OCI-LY7 (cell line): ENCODE measurements around the gene INA. TPM values are rescaled to one million over a fixed set of nuclear protein-coding genes. Genes with fewer than 3 reads are reported as not detected.

ENCODE experiments used
- BruUV-seq: library from RNA; stranded (reverse); fragments of 400-500 nt; replicated peaks from 2 replicates; lab custom pipeline; 2021; lab: Mats Ljungman, UMichigan
- CTCF ChIA-PET: fragments of 300-600 bp; sonication (Branson Sonifier 250); formaldehyde crosslinking; loops from one replicate; lab custom pipeline; 2022; ENCODE audit warnings: antibody characterized with exemption; ENCODE audit not compliant: unreplicated experiment; lab: Charles Lee
- POLR2A ChIA-PET: fragments of 300-600 bp; sonication (Branson Sonifier 250); formaldehyde crosslinking; loops from one replicate; lab custom pipeline; 2022; ENCODE audit warnings: antibody characterized with exemption; lab: Charles Lee
- DNase-seq: peaks from one replicate; pipeline ENCODE4 v3.0.0-alpha.2; 2015; ENCODE audit warnings: low spot score
- H2AFZ ChIP-seq: fragments of 200-600 bp; sonication (generic), shearing (Covaris generic); 2 replicates; pipeline ENCODE4 v1.6.1; 2014; ENCODE audit warnings: mild to moderate bottlenecking, antibody characterized with exemption, low read length, moderate library complexity
- H3K27ac ChIP-seq: fragments of 200-600 bp; sonication (generic); 2 replicates; pipeline ENCODE4 v1.5.1; 2014; ENCODE audit warnings: mixed run types, low read depth, mild to moderate bottlenecking, moderate library complexity, low read length, inconsistent platforms; ENCODE audit not compliant: poor library complexity, severe bottlenecking
- H3K36me3 ChIP-seq: fragments of 200-600 bp; sonication (generic); 2 replicates; pipeline ENCODE4 v1.6.1; 2014; ENCODE audit warnings: mild to moderate bottlenecking, antibody characterized with exemption, low read length, moderate library complexity, mixed read lengths; ENCODE audit not compliant: insufficient read depth
- H3K4me1 ChIP-seq: fragments of 200-600 bp; sonication (generic); 2 replicates; pipeline ENCODE4 v1.5.1; 2014; ENCODE audit warnings: mild to moderate bottlenecking, low read length; ENCODE audit not compliant: insufficient read depth, poor library complexity, severe bottlenecking
- H3K4me2 ChIP-seq: fragments of 200-600 bp; sonication (generic); 2 replicates; pipeline ENCODE4 v1.6.1; 2014; ENCODE audit warnings: mild to moderate bottlenecking, low read length
- H3K4me3 ChIP-seq: fragments of 200-600 bp; sonication (generic); 2 replicates; pipeline ENCODE4 v1.5.1; 2014; ENCODE audit warnings: mild to moderate bottlenecking, low read depth, low read length; ENCODE audit not compliant: poor library complexity, severe bottlenecking
- H3K79me2 ChIP-seq: fragments of 200-600 bp; sonication (generic); 2 replicates; pipeline ENCODE4 v1.6.1; 2016; ENCODE audit warnings: low read depth, mild to moderate bottlenecking, low read length, moderate library complexity, mixed read lengths; ENCODE audit not compliant: insufficient read depth
- H3K9me2 ChIP-seq: fragments of 200-600 bp; sonication (generic); 2 replicates; pipeline ENCODE4 v1.6.1; 2016; ENCODE audit warnings: mild to moderate bottlenecking, low read length, mixed read lengths; ENCODE audit not compliant: insufficient read depth
- H3K9me3 ChIP-seq: fragments of 200-600 bp; sonication (generic); 2 replicates; pipeline ENCODE4 v1.6.1; 2014; ENCODE audit warnings: mild to moderate bottlenecking, mixed run types, low read length, mixed read lengths
- H4K20me1 ChIP-seq: fragments of 200-600 bp; sonication (generic); 2 replicates; pipeline ENCODE4 v1.6.1; 2014; ENCODE audit warnings: mild to moderate bottlenecking, antibody characterized with exemption, low read length, moderate library complexity, mixed read lengths; ENCODE audit not compliant: insufficient read depth
- EZH2phosphoT487 ChIP-seq: fragments of 200-600 bp; sonication (generic); IDR thresholded peaks from 2 replicates; pipeline ENCODE4 v1.6.1; 2018; ENCODE audit warnings: low read depth, borderline replicate concordance, mild to moderate bottlenecking, mixed run types, antibody characterized with exemption, low read length, moderate library complexity, mixed read lengths
- intact Hi-C: fragments of 100-400 bp; cut with micrococcal nuclease; formaldehyde crosslinking; loops from one replicate; pipeline ENCODE4 v1.10.0; 2022; ENCODE audit not compliant: unreplicated experiment
- total RNA-seq, 2 experiments: library from RNA; depleted of rRNA in 1 of 2; stranded (reverse); fragments of >200 nt in 1 of 2; shearing (Covaris generic) in 1 of 2; gene quantifications; 2 replicates each; pipeline ENCODE4 v1.2.3, GENCODE V29; 2014 to 2022
- TF ChIP-seq, protein P1 (sequence below): fragments of 200-600 bp; sonication (generic); conservative IDR thresholded peaks from 2 replicates; pipeline ENCODE4 v1.5.1; 2014; ENCODE audit warnings: mild to moderate bottlenecking, antibody characterized with exemption, low read length, moderate library complexity, mixed read lengths

The INA gene
- total RNA-seq, 2 experiments from 2014 or later = not detected

DNA sequence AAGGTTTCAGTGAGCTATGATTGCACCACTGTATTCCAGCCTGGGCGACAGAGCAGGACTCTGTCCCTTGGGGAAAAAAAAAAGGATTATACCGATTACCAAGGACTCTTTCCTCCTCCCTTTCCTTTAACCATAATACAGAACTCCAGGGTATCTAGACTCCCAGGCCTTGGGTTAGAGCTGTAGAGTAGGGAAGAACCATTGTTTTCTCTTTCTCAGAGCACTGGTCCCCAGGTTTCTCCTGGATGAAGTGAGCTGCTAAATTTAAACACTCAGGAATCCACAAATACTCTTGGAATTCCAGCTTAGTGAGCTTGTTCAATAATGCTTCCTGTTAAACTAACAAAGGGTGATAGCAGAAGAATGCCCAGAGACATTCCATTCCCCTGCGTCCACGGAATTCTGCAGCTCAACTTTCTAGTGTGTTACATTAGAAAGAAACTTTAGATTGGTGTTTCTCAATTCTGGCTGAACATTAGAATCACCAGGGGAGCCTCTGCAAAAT, 45.8 kb upstream of the INA start:
- TF ChIP-seq EZH2phosphoT487 = no peak
- TF ChIP-seq, protein P1, sequence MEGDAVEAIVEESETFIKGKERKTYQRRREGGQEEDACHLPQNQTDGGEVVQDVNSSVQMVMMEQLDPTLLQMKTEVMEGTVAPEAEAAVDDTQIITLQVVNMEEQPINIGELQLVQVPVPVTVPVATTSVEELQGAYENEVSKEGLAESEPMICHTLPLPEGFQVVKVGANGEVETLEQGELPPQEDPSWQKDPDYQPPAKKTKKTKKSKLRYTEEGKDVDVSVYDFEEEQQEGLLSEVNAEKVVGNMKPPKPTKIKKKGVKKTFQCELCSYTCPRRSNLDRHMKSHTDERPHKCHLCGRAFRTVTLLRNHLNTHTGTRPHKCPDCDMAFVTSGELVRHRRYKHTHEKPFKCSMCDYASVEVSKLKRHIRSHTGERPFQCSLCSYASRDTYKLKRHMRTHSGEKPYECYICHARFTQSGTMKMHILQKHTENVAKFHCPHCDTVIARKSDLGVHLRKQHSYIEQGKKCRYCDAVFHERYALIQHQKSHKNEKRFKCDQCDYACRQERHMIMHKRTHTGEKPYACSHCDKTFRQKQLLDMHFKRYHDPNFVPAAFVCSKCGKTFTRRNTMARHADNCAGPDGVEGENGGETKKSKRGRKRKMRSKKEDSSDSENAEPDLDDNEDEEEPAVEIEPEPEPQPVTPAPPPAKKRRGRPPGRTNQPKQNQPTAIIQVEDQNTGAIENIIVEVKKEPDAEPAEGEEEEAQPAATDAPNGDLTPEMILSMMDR = no peak
- BruUV-seq = no TSS peak
- no peak overlapping the region for H3K4me3 ChIP-seq
- H2AFZ ChIP-seq = no peak overlapping the region
- intact Hi-C loops = no loop called here
- no peaks in the 10 kb centered on the region for H3K9me2 ChIP-seq
- peaks cover 5% of the 10 kb centered on the region for H3K4me1 ChIP-seq
- H4K20me1 ChIP-seq = no peaks in the 10 kb centered on the region
- ChIA-PET POLR2A (interaction anchor here (0.6 to 1.1 kb wide), 7 partner anchors 55 to 561 kb away, joined by 3 to 6 read pairs (median 3); no protein-coding TSS in a partner anchor), CTCF (interaction anchor here (0.6 kb wide), 1 partner anchor 145 kb away, joined by 4 read pairs; no protein-coding TSS in a partner anchor)
- H3K9me3 ChIP-seq = no peaks in the 10 kb centered on the region
- no peak for DNase-seq
- H3K27ac ChIP-seq = no peak overlapping the region
- H3K4me2 ChIP-seq = no peak overlapping the region
- H3K36me3 ChIP-seq = no peaks in the 10 kb centered on the region
- H3K79me2 ChIP-seq = no peaks in the 10 kb centered on the region

DNA sequence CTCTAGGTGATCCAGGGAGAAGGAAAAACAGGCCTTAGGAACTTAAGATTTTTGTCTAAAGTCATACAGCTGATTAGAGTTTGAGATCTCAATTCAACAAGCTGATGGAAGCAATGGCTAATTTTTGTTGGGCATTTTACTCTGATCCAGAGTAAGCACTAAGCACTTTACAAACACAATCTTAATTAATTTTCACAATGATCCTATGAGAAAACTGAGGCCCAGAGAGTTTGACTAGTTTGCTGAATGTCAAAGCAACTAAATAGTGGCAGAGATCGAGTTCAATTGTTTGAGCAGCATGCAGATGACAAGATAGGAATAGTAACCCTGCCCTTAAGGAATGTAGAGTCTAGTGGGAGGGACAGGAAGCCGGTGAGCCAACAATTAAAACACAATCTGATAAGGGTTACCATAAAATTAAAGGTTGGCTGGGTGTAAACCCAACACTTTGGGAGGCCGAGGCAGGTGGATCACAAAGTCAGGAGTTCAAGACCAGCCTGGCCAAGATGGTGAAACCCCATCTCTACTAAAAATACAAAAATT, 44.7 kb upstream of the INA start:
- no peaks in the 10 kb centered on the region for H3K36me3 ChIP-seq
- H3K4me2 ChIP-seq = no peak overlapping the region
- H3K9me2 ChIP-seq = no peaks in the 10 kb centered on the region
- no peak overlapping the region for H3K27ac ChIP-seq
- H3K4me1 ChIP-seq = peaks cover 5% of the 10 kb centered on the region
- ChIA-PET CTCF (no interaction called here), POLR2A (interaction anchor here (0.6 kb wide), 2 partner anchors 18 to 84 kb away, joined by 3 read pairs; no protein-coding TSS in a partner anchor)
- no peak for DNase-seq
- H2AFZ ChIP-seq = no peak overlapping the region
- H4K20me1 ChIP-seq = no peaks in the 10 kb centered on the region
- H3K4me3 ChIP-seq = no peak overlapping the region
- intact Hi-C loops = no loop called here
- H3K79me2 ChIP-seq = no peaks in the 10 kb centered on the region
- no TSS peak for BruUV-seq
- TF ChIP-seq, protein P1 = no peak
- TF ChIP-seq EZH2phosphoT487 = no peak
- H3K9me3 ChIP-seq = no peaks in the 10 kb centered on the region
